ENCODE data around the gene HOXB1.

HOXB1 gene

GRCh38 chr17:48553826-48554225, 23.0 kb upstream of the HOXB1 start:
- in situ Hi-C loops (cut with MboI; ENCODE audit: low sequenced_read_pairs) = no loop called here
- H3K4me1 ChIP-seq = peaks cover 29% of the 10 kb centered on the region
- H3K36me3 ChIP-seq (replicated peaks) = peaks cover 8% of the 10 kb centered on the region
- no peak for DNase-seq (ENCODE audit: low spot score in 2 of 2)
- no peaks in the 10 kb centered on the region for H3K27me3 ChIP-seq (ENCODE audit: low read depth)
- H3K4me3 ChIP-seq = no peak overlapping the region
- no peaks in the 10 kb centered on the region for H3K9me3 ChIP-seq

- H3K36me3 ChIP-seq (replicated peaks) = peaks cover 8% of the 10 kb centered on the region
- H3K9me3 ChIP-seq = no peaks in the 10 kb centered on the region
- H3K4me1 ChIP-seq = peaks cover 34% of the 10 kb centered on the region
- no peak for DNase-seq (ENCODE audit: low spot score in 2 of 2)
- in situ Hi-C loops (cut with MboI; ENCODE audit: low sequenced_read_pairs) = no loop called here
- H3K4me3 ChIP-seq = no peak overlapping the region
- H3K27me3 ChIP-seq (ENCODE audit: low read depth) = no peaks in the 10 kb centered on the region
Measured at GRCh38 chr17:48553190-48553547, 22.4 kb upstream of the HOXB1 start.

- Histone ChIP-seq H3K27me3 (ENCODE audit: low read depth) (no peaks in the 10 kb centered on the region), H3K9me3 (no peaks in the 10 kb centered on the region), H3K4me1 (peaks cover 39% of the 10 kb centered on the region), H3K4me3 (no peak overlapping the region), H3K36me3 (replicated peaks) (peaks cover 8% of the 10 kb centered on the region)
- in situ Hi-C loops (cut with MboI; ENCODE audit: low sequenced_read_pairs) = no loop called here
- no peak for DNase-seq (ENCODE audit: low spot score in 2 of 2)
Measured at GRCh38 chr17:48552466-48553189, 21.8 kb upstream of the HOXB1 start.

- peaks cover 8% of the 10 kb centered on the region for H3K36me3 ChIP-seq (replicated peaks)
- no peaks in the 10 kb centered on the region for H3K9me3 ChIP-seq
- peaks cover 43% of the 10 kb centered on the region for H3K4me1 ChIP-seq
- no peak overlapping the region for H3K4me3 ChIP-seq
- in situ Hi-C loops (cut with MboI; ENCODE audit: low sequenced_read_pairs) = no loop called here
- H3K27me3 ChIP-seq (ENCODE audit: low read depth) = no peaks in the 10 kb centered on the region
- no peak for DNase-seq (ENCODE audit: low spot score in 2 of 2)
Measured at GRCh38 chr17:48551596-48552465, 21.0 kb upstream of the HOXB1 start.

GRCh38 chr17:48551214-48551555, 20.4 kb upstream of the HOXB1 start:
- no peak overlapping the region for H3K4me3 ChIP-seq
- peaks cover 8% of the 10 kb centered on the region for H3K36me3 ChIP-seq (replicated peaks)
- in situ Hi-C loops (cut with MboI; ENCODE audit: low sequenced_read_pairs) = no loop called here
- DNase-seq (ENCODE audit: low spot score in 2 of 2) = no peak
- peaks cover 43% of the 10 kb centered on the region for H3K4me1 ChIP-seq
- no peaks in the 10 kb centered on the region for H3K9me3 ChIP-seq
- H3K27me3 ChIP-seq (ENCODE audit: low read depth) = no peaks in the 10 kb centered on the region

GRCh38 chr17:48550502-48551213, 19.8 kb upstream of the HOXB1 start:
- H3K4me1 ChIP-seq = peaks cover 43% of the 10 kb centered on the region
- H3K9me3 ChIP-seq = no peaks in the 10 kb centered on the region
- H3K36me3 ChIP-seq (replicated peaks) = peaks cover 8% of the 10 kb centered on the region
- no peaks in the 10 kb centered on the region for H3K27me3 ChIP-seq (ENCODE audit: low read depth)
- in situ Hi-C loops (cut with MboI; ENCODE audit: low sequenced_read_pairs) = no loop called here
- H3K4me3 ChIP-seq = no peak overlapping the region
- DNase-seq (ENCODE audit: low spot score in 2 of 2) = no peak

GRCh38 chr17:48549914-48550501, 19.2 kb upstream of the HOXB1 start:
- H3K27me3 ChIP-seq (ENCODE audit: low read depth) = no peaks in the 10 kb centered on the region
- H3K9me3 ChIP-seq = no peaks in the 10 kb centered on the region
- in situ Hi-C loops (cut with MboI; ENCODE audit: low sequenced_read_pairs) = no loop called here
- no peak for DNase-seq (ENCODE audit: low spot score in 2 of 2)
- peaks cover 49% of the 10 kb centered on the region for H3K4me1 ChIP-seq
- no peak overlapping the region for H3K4me3 ChIP-seq
- H3K36me3 ChIP-seq (replicated peaks) = peaks cover 8% of the 10 kb centered on the region

- H3K4me3 ChIP-seq = no peak overlapping the region
- peaks cover 8% of the 10 kb centered on the region for H3K36me3 ChIP-seq (replicated peaks)
- DNase-seq (ENCODE audit: low spot score in 2 of 2) = peak; percentile 50 to 87
- H3K4me1 ChIP-seq = peaks cover 49% of the 10 kb centered on the region
- H3K27me3 ChIP-seq (ENCODE audit: low read depth) = no peaks in the 10 kb centered on the region
- in situ Hi-C loops (cut with MboI; ENCODE audit: low sequenced_read_pairs) = no loop called here
- H3K9me3 ChIP-seq = no peaks in the 10 kb centered on the region
Measured at GRCh38 chr17:48549281-48549630, 18.4 kb upstream of the HOXB1 start.

- in situ Hi-C loops (cut with MboI; ENCODE audit: low sequenced_read_pairs) = no loop called here
- H3K4me1 ChIP-seq = peaks cover 49% of the 10 kb centered on the region
Measured at GRCh38 chr17:48548523-48549280, 17.9 kb upstream of the HOXB1 start.

GRCh38 chr17:48547808-48548522, 17.2 kb upstream of the HOXB1 start:
- no peak overlapping the region for H3K4me3 ChIP-seq
- H3K27me3 ChIP-seq (ENCODE audit: low read depth) = no peaks in the 10 kb centered on the region
- peaks cover 12% of the 10 kb centered on the region for H3K36me3 ChIP-seq (replicated peaks)
- H3K4me1 ChIP-seq = peaks cover 49% of the 10 kb centered on the region
- DNase-seq (ENCODE audit: low spot score in 2 of 2) = peak; percentile 46 to 69
- H3K9me3 ChIP-seq = no peaks in the 10 kb centered on the region
- in situ Hi-C loops (cut with MboI; ENCODE audit: low sequenced_read_pairs) = no loop called here

More at GRCh38 chr17:48548523-48549280, 17.9 kb upstream of the HOXB1 start:
- DNase-seq (ENCODE audit: low spot score in 2 of 2) = peak in 1 of 2 experiments; percentile 93
- Histone ChIP-seq H3K9me3 (no peaks in the 10 kb centered on the region), H3K36me3 (replicated peaks) (peaks cover 8% of the 10 kb centered on the region), H3K4me3 (no peak overlapping the region), H3K27me3 (ENCODE audit: low read depth) (no peaks in the 10 kb centered on the region)

- in situ Hi-C loops (cut with MboI; ENCODE audit: low sequenced_read_pairs) = no loop called here
- Histone ChIP-seq H3K4me1 (peaks cover 49% of the 10 kb centered on the region), H3K4me3 (peak overlapping the region; percentile 14), H3K27me3 (ENCODE audit: low read depth) (no peaks in the 10 kb centered on the region), H3K9me3 (no peaks in the 10 kb centered on the region), H3K36me3 (replicated peaks) (peaks cover 20% of the 10 kb centered on the region)
- DNase-seq (ENCODE audit: low spot score in 2 of 2) = peak; percentile 34 to 56
Measured at GRCh38 chr17:48546924-48547807, 16.4 kb upstream of the HOXB1 start.

Measured in HAP-1 (cell line).